NCI-H510A (cell line): ENCODE data around the gene LDAH.
"Not testable (repeated sequence)": the region's sequence is repeated elsewhere in the genome, so short reads cannot be mapped to it uniquely, and the experiment has no call there.

ENCODE experiments used
- DNase-seq: peaks from one replicate; lab custom pipeline; 2025; lab: John Stamatoyannopoulos, UW

Gene LDAH

DNA sequence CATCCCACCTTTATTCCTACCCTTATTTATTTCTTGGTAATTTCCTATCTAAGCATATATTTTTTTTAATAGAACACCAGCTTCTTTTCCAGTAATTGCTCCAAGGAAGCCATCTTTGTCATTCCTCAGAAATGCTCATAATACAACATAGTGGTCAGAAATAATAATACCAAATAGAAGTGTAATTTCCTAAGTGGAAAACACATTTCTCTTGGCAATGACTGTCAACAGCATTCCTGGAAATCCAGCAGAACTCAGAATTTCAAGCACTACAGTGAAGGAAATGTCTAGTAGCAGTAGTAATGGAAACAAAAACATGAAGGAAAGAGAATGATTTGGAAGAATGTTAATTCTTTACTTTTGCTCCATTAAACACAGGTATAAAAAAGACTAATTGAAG is 99.4 kb downstream of the LDAH start:
- no peak for DNase-seq

DNA sequence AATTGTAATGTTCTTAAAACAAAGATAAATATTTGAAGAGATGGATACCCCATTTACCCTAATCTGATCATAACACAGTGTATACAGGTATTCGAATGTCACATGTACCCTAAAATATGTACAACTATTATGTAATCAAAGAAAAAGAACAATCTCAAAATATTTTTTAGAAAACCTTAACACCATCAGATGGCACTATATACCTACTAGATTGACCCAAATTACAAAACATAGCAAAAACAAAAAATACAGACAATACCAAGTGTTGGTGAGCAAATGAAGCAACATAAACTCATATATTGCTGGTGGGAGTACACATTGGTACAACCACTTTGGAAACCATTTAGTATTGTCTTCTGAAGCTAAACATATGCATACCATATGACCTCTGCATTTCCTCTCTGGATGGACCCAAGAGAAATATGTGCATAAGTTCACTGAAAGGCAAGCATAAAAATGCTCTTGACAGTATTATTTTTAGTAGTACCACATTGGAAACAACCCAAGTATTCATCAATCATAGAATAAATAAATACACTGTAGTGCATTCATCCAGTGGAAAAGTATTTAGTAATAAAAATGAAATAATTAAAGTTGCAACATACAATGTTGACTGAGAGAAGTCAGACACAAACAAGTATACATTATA is 100.2 kb downstream of the LDAH start:
- no peak for DNase-seq

DNA sequence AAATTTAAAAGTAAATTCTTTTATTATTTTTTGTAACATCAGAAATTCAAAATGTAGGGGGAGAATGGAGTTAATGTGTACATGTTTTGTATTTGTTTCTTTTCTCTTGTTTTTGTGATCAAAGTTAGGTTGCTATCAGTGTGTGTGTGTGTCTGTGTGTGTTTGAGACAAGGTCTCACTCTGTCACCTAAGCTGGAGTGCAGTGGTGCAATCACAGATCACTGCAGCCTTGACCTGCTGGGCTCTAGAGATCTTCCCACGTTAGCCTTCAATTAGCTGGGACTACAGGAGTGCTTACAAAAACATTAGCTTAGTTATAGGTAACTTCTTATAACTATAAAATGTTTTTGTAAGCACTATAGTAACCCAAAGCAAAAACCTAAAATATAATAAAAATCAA is 105.3 kb downstream of the LDAH start:
- no peak for DNase-seq

DNA sequence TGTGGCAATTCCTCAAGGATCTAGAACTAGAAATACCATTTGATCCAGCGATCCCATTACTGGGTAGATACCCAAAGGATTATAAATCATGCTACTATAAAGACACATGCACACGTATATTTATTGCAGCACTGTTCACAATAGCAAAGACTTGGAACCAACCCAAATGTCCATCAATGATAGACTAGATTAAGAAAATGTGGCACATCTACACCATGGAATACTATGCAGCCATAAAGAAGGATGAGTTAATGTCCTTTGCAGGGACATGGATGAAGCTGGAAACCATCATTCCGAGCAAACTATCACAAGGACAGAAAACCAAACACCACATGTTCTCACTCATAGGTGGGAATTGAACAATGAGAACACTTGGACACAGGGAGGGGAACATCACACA is 106.7 kb downstream of the LDAH start:
- DNase-seq, result not testable (repeated sequence)

DNA sequence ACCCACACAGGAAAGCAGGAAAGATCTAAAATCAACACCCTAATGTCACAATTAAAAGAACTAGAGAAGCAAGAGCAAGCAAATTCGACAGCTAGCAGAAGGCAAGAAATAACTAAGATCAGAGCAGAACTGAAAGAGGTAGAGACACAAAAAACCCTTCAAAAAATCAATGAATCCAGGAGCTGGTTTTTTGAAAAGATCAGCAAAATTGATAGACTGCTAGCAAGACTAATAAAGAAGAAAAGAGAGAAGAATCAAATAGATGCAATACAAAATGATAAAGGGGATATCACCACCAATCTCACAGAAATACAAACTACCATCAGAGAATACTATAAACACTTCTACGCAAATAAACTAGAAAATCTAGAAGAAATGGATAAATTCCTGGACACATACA is 108.5 kb downstream of the LDAH start:
- DNase-seq, result not testable (repeated sequence)

DNA sequence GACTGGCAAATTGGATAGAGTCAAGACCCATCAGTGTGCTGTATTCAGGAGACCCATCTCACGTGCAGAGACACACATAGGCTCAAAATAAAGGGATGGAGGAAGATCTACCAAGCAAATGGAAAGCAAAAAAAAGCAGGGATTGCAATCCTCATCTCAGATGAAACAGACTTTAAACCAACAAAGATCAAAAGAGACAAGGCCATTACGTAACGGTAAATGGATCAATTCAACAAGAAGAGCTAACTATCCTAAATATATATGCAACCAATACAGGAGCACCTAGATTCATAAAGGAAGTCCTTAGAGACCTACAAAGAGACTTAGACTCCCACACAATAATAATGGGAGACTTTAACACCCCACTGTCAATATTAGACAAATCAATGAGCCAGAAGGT is 109.3 kb downstream of the LDAH start:
- DNase-seq, result not testable (repeated sequence)

DNA sequence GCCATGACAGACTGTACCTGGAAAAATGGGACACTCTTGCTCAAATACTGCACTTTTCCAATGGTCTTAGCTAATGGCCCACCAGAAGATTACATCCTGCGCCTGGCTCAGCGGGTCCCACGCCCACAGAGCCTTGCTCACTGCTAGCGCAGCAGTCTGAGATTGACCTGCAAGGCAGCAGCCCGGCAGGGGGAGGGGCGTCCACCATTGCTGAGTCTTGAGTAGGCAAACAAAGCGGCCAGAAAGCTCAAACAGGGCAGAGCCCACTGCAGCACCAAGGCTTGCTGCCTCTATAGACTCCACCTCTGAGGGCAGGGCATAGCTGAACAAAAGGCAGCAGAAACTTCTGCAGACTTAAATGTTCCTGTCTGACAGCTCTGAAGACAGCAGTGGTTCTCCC is 111.3 kb downstream of the LDAH start:
- DNase-seq, result not testable (repeated sequence)

DNA sequence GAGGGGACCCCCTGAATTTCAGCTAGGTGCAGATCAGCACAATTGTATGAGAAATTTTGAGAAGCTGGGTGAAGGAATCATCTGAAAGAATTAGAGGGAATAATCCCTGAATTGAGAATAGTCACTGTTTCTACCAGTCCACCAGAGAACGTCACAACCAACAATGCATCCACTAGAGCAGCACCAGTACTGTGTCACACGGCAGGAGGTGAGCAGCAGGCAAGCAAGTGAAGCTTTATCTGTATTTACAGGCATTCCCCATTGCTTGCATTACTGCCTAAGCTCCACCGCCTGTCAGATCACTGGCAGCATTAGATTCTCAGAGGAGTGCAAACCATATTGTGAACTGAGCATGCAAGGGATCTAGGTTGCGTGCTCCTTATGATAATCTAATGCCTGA is 115.3 kb downstream of the LDAH start:
- DNase-seq, result no peak

DNA sequence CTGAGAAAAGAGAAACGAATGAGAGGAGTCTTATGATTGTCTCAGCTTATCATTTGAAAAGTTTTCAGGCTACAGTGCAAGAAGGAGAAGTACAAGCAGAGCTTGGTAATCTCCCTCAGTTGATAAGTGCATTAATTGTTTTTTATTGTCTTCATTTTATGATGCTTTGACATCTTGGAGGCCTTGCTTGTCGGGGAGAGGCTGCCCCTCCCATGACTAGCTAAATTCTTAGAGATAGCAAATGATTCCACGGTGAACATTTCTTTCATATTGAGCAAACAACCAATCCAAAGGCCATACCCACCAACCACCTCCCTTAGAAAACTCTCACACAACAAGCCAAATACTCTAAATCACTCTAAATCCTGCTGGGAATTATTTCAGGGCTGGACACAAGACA is 116.1 kb downstream of the LDAH start:
- no peak for DNase-seq

DNA sequence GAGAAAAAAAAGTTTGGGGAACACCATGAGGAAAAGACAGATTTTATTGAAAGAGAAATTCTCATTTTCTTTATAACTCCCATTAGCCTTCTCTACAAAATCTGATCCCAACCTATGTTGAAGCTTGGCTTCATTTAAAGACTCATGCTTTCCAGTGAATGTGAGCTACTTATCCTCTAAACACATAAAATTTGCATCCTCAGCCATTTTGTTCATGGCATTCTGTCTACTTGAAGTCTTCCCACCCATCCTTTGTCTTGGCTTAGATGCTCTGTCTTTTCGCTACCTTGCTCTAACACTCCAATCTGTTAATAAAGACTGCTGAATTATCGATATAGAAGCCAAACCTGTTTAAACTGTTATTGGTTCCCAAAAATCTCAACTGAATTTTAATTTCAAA is 116.7 kb downstream of the LDAH start:
- DNase-seq, result no peak

DNA sequence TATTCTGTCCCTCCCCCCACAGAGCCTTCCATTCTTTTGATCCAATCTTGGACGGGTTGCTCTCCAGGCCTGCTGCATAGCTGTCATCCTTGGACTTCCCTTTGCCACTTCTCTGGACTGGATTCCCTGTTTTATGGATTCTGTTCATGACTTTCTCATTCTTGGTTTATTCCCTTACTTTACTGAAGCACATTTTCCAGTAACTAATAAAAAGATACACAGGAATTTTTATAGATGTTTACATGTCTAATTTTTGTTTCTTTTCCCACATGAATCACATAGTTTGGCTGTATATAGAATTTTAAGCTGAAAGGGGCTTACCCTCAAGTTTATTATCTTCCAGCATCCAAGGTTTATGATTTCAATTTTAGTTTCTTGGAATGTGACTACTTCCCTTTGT is 118.0 kb downstream of the LDAH start:
- DNase-seq, result no peak

DNA sequence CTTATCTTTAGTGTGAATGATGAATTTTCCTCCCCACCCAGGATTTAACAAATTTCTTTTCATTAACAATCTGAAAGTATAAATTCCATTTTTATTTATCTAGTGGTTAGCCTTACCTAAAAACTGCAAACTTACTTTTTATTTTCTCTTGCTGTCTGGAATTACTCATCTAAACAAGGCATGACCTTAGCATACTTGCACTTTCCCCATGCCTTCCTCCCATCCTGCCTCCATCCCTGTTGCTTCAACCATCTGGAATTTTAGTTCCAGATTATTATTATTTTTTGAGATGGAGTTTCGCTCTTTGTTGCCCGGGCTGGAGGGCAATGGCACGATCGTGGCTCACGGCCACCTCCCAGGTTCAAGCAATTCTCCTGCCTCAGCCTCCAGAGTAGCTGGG is 120.3 kb downstream of the LDAH start:
- DNase-seq, result no peak

DNA sequence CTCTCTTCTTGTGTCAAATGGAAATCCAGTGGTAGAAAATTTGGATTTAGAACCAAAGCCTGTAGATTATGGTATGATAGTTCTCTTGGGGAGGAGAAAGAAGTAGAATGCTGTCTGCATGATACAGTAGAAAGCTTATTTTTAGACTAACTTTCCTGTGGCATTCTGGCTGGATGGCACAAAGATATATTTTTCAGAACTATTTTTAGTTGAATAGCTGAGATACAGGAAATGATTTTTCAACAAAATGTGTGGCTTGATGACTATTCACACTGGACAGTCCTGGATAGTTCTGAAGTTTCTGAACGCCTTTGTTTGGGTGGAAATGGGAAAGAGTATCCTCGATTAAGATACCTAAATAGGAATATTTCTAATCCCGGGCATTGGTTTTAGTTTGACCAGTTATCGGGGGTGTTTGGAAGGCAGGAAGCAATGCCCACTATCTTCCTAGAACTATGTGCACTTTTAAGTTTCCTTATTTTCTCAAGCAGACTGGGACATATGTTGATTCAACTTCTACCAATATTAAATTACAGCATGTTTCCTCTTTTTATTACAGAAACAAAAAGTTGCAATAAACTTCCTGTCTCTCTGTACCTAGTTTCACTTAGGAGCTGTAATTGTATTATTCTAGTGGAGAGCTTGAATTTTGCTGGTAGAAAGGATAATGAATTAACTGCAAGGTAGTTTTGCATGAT is 123.8 kb downstream of the LDAH start:
- no peak for DNase-seq

DNA sequence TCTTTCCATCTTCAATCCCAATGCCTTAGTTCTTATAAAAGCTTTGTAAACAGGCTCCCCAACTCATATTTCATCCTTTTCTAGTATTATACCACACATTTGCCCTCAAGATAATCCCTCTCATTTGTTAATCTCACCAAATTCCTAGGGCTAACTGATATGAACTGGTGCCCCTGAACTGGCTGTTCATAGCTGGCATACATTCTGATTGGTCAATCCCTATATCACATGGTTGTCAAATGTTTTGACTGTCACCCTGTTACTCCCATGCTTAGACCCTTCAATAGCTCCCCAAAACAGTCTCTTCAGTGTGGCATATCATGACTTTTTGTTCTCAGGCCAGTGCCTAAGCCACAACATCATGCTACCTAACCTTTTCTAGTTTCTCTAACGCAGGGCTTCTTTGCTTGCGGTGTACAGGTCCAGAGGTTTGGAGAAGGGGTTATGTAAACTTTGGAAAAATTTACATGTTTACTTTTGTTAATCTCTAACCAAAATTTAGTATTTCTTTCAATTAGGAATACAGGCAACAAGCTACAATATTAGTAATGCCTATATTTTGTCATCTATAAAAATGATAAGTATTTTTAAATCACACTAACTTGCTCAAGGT is 125.5 kb downstream of the LDAH start:
- no peak for DNase-seq

DNA sequence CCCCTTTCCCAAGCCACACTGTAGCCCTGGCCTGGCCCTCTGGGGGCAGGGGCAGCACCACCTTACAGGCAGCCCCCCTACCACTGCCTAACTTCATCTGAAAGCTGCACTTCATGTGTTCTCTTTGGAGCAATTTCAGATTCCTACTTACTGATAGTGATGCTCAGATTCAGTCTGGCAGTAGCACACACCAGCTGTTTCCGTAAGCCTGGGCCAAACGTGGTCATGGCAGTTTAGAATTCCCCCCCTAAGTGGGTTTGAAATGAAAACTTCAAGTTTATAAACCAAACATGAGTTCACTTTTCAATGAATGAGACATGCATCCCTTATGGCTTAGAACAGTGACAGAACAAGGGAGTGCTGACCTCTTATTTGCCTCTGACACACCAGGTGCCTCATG is 126.5 kb downstream of the LDAH start:
- DNase-seq, result no peak

DNA sequence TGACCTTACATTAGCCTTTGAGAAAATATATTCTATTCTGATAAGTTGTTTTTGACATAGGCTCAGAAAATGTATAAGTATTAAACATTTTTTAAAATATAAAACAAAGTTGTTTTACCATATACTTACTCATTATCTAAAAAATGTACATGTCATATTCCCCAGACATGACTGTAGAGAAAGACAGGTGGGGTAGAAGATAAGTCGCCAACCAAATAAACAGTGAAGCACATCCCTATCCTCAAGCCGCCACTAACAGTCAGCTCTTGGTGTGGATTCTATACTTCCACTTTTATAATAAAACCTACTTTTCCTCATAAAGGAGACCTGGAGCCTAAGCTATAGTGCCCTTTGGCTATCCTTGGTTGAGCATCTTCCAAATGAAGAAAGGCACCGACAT is 129.6 kb downstream of the LDAH start:
- DNase-seq, result no peak

DNA sequence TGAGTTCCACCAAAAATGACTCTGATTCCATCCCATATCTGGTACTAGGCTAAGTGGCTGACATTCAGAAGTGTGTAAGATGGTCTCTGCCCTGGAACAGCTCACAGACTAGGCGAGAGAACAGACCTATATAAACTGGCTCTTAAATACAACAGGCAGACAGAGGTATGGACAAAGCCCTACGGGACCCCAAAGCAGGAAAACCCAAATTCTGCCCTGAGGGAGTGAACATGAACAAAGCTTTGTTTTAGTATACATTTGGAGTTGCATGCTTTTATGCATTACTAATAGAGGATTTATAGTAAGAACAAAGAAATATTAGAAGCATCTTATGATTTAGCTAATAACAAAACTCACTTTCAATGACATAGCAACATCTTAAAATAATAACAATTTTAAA is 130.8 kb downstream of the LDAH start:
- no peak for DNase-seq

DNA sequence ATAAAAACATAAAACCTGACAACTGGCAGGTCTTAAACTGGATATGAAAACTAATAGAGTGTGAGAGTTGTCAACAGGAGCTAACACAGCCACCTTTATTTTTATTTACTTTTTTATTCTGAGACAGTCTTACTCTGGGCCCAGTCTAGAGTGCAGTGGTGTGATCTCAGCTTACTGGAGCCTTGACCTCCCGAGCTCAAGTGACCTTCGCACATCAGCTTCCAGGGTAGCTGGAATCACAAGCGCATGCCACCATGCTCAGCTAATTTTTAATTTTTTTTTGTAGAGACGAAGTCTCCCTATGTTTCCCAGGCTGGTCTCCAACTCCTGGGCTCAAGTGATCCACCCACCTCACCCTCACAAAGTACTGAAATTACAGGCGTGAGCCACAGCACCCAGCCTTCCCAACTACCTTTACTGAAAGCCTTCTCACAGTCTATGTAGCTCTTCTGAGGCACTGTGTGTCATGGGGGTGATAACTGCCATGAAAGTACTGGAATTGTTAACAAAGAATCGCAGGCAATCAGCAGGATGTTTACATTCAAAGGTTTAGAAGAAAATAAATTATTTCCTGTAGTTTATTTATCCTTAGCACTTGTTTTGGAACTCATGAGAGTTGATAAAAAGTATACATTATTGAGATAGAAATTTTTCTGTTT is 131.7 kb downstream of the LDAH start:
- DNase-seq, result no peak

DNA sequence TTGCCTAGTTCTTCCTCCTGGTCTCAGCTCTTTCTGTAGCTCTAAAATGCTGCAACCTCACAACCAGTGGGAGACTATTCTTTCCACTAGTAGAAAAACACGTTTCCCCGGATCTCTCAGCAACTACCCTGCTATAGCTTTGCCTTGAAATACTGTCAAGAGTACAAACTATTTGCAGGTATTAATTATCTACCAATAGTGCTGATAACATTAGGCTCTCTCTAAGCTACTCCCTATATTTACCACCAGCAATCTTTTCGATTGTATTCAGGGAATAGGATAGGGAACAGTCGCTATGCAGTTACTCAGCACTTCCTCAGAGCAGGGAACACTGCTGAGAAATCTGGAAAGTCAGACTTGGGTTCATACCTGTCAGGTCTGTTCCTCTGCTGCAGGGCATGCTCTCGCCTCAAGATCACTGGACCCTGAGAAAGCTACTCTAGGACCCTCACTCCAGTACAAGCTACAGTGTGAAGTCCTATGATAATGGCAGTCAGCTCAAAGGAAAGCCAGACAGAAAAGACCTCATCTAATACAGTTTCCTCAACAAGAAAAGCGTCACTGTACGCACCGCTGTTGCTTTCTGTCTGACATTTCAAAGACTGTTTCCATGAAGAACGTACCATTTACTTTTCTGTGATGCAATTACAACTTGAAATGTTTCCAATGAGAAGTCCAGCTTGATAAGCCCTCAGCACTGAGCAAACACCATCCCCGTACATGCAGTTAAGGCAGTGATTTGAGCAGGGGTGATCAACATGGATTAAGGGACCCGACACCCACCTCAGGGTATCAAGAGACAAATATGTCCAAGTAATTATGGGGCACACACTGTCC is 133.3 kb downstream of the LDAH start:
- no peak for DNase-seq

DNA sequence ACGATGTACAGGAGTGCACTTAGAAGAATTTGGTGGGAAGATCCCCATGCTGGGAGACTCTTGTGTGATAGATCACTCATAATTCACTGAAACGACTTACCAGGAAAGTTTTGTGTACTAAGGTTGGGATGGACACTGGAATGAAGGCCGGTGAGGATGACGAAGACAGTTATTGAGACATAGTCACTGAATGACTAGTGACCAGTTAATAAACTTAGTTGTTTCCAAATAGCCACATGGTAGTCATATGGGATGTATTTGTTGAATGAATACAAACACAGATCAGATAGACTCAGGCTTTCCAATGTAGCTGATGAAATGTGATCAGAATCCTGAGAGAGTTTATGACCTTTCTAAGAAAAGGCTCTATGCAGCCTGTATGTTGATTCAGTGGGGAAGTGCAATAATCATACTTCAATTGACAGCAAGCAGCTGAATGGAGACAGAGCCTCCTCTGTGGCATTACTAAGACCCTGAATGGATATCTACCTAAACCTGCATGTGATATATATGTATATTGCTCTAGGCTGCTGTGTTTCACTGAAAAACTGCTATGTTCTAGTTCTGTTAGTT is 135.6 kb downstream of the LDAH start:
- no peak for DNase-seq

DNA sequence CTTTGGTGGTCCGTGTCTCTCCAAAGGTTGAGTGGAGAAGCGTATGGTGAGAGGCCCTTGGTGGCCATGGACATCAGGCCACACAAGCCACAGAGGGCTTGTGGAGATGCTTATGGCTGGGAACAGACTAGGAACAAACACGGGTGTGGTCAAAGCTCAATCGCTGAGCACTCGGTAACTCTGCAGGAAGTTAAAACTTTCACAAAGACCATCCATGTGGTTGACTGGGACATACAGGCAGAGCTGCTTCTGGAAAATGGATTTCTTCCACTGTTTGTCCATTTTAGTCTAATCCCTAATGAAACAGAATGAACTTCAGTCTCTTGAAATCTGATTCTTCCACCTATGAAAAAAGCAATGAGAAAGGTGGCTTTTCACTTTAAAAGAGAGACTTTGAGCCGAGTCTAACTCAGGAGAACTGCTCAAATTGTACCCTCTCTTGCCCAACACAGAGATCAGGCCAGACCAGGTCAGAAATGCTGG is 138.3 kb downstream of the LDAH start:
- no peak for DNase-seq
